COLO829 (cell line): Measurements from ENCODE around the gene FRMD8.
A peak's percentile ranks its signal among the peaks of the same experiment; 100 is the strongest.

Source experiments
- DNase-seq: peaks from one replicate; pipeline ENCODE4 v3.0.0; 2012; ENCODE audit warnings: low spot score

The FRMD8 gene

DNA sequence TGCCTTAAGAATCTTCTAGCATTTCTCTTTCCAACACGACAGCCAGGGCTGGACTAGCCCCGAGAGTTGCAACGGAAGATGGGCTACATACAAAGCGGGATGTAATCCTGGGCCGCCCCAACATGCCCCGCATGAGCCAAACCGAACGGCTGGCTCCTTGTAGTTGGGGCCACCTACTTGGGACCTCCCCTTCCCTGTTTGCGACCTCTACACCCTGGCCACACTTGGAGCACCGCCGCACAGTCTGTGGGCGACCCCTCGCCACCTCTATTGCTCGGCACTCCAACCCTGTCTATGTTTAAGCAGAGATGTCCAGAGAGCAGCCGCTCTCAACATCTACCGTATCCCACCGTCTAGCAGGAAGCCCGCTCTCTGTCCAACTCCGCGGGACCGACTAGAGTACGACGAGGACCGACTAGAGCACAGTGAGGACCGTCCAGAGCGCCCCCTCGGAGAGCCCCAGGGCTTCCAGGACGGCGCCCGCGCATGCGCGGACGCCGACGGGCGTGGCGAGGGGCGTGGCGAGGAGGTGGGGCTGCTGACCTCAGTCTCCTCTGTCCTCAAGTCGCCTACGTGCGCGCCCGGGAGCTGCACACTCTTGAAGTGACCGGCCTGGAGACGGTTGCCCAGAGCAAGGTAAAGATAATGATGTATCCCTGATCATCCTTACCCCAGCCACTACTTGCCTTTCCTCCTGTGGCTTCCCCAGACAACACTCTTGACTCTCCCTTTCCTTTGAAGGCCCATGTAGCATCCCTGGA, 68.4 kb downstream of the FRMD8 start:
- peak; percentile 97 for DNase-seq

DNA sequence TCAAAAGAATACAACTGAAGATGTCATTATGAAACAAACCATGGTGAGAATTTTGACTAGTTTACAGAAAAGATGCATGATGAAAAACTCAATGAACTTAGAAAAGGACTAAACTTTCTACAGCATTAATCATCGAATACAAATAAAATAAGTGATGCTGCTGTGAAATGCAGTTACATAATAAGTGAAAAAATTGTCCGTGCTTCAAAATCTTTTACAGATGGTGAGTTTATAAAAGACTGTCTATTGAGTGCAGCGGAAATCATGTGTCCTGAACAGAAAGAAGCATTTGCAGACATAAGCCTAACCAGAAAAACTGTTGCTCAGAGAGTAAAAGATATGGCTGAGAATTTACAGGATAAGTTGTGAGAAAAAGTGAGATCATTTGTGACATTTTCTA, 70.0 kb downstream of the FRMD8 start:
- no peak for DNase-seq

DNA sequence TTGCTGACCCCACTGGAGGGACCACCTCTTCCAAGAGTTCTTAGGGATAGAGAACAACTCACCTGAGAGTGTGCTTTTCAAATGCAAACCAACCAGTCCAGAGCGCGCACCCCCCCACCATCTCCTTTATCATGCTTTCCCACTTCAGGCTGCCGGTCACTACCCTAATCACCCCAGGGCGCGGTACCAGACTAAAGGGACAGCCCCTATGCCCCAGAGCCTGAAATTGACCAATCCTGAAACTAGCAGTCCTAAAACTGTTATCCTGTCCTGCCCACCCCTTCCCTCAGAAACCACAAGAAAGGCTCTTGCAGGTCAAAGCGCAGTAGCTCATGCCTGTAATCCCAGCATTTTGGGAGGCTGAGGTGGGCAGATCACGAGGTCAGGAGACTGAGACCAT, 73.1 kb downstream of the FRMD8 start:
- no peak for DNase-seq
